Lower leg skin (tissue), 3 donors: Measurements from ENCODE around the gene CUL4A.

Source experiments
- CTCF ChIP-seq, 3 donors: fragments of 450-650 bp; IDR thresholded peaks; one replicate each; pipeline ENCODE4 v1.5.1; 2016; ENCODE audit warnings: antibody characterized with exemption in 3 of 3, mild to moderate bottlenecking in 3 of 3, moderate library complexity in 2 of 3
- POLR2A ChIP-seq, 2 donors: fragments of 450-650 bp; IDR thresholded peaks; one replicate each; pipeline ENCODE4 v1.6.1; 2016 to 2017; ENCODE audit warnings: antibody characterized with exemption in 2 of 2, mild to moderate bottlenecking in 1 of 2, moderate library complexity in 1 of 2

DNA sequence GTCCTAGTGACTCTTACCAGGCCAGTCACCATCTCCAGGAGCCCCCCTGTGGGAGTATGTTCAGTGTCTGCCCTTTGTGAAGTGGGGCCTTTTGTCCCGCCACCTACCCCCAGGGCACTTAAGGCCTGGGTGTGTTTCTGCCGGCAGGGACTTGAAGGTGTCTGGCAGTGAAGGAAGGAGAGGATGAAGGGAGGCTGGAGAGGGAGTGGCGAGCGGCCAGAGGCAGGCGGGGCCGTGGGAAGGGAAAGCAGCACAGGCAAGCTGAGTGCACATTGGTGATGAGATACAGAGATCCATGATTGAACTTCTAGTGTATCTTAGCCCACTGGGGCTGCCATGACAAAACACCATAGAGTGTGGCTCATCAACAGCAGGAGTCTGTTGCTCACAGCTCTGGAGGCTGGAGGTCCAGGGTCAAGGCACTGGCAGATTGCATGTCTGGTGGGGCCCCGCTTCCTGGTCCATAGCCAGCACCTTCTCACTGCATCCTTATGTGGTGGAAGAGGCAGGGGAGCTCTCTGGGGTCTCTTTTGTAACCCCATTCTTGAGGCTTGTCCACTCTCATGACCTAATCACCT lies 17.5 kb downstream of the CUL4A start:
- no peak for TF ChIP-seq CTCF (IDR thresholded peaks at IDR 0.05)
- TF ChIP-seq POLR2A (IDR thresholded peaks at IDR 0.05), result no peak
